Activated CD4-positive, alpha-beta T cell treated with anti-CD3 and anti-CD28 coated beads, Interleukin-2, amount 50 U/mL, for 4 hours (primary cell): ENCODE measurements around the gene FCHSD1.

Experiments used
- DNase-seq, 2 experiments: peaks; one replicate each; pipeline ENCODE4 v3.0.0-alpha.2; 2020

FCHSD1 gene

DNA sequence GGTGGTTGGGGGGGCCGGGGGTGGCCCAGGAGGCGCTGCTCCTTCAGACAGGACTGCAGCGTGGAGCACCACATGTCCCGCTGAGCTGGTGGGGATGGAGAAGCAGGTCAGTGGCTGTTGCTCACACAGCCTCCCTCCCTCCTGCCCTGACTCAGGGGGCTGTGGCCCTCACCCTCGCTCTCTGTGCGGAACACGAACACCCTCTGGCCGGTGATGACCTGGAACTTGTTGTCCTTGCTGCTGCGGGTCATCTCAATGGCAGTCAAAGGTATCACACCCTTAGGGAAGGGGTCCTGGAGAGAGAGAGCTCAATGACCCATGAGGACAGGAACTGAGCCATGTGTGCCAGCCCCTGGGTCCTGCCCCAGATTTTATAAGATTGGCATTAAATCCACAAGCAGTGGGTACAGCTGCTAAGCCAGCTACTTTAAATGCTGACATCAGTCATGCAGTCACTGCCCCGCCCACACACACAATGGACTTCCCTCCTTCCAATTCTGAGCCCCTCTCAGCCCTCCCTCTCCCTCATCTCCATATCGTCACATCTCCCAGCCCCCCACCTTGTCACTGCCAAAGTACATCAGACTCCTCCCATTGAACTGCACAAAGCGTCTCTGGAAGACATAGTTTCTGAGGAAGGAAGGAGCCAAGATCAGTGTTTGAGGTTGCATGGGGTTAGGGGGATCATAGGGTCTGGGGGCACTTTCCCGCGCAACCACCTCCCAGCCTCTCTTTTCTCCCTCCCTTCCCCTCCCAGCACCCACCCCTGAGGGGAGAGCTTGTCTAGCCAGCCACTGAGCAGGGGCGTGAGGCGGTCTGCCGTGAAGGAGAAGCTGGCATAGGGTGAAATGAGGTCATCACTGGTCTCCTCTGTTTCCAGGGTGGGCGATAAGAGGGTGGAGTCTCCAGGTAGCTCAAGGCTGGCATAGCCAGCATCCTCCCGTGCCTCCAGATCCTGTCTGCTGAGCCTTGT, 21.9 kb upstream of the FCHSD1 start:
- no peak for DNase-seq

DNA sequence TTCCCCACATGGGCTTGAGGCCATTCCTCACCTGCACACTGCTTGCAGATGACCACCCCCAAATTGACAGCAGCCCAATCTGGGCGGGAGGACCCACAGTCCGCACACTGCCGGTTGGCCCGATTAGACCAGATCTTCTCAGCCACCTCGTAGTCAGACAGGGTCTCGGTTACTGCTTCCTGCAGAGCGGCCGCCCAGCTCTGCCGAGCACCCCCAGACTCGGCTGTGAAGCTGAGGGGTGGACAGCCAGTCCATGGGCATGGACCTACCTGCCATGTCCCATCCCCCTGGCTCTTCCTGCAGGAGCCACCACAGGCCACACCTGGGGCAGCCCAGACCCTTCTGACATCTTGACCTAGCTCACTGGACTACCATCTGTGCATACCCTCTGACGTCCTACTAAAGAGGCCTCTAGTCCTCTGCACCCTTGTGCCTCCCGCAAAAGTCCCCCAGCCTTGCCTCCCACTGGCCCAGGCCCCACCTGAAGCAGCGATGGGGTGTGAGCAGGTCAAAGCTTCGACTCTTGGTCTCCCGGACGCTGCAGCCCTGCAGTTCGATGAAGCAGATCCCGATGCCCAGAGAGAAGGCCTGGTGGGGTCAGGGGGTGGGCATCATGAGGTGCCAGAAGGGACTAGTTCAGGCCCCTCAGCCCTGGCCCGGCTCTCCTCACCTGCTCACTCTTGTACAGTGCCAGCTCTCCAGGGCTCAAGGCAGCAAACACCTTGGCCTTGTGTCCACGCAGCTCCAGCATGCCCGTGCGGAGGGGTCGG, 21.0 kb upstream of the FCHSD1 start:
- no peak for DNase-seq

DNA sequence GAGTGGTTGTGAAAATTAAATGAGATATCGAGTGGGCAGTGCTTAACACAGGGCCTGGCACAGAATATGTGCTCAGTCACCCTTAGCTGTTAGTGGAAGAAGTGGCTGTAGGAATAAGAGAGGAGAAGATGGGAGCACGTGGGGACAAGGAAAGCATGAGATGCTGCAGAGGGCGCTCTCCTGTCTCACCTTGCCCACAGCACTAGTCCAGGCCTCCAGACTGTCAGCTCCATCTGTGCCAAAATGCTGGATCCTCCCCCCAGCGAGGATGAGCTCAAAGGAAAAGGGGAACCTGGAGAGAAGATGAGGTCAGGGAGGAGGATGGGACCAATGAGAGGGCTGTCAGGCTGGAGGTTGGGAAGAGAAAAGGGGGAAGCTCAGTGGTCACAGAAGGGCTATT, 18.3 kb upstream of the FCHSD1 start:
- no peak for DNase-seq

GRCh38 chr5:141668601-141669265, 17.5 kb upstream of the FCHSD1 start:
- no peak for DNase-seq

DNA sequence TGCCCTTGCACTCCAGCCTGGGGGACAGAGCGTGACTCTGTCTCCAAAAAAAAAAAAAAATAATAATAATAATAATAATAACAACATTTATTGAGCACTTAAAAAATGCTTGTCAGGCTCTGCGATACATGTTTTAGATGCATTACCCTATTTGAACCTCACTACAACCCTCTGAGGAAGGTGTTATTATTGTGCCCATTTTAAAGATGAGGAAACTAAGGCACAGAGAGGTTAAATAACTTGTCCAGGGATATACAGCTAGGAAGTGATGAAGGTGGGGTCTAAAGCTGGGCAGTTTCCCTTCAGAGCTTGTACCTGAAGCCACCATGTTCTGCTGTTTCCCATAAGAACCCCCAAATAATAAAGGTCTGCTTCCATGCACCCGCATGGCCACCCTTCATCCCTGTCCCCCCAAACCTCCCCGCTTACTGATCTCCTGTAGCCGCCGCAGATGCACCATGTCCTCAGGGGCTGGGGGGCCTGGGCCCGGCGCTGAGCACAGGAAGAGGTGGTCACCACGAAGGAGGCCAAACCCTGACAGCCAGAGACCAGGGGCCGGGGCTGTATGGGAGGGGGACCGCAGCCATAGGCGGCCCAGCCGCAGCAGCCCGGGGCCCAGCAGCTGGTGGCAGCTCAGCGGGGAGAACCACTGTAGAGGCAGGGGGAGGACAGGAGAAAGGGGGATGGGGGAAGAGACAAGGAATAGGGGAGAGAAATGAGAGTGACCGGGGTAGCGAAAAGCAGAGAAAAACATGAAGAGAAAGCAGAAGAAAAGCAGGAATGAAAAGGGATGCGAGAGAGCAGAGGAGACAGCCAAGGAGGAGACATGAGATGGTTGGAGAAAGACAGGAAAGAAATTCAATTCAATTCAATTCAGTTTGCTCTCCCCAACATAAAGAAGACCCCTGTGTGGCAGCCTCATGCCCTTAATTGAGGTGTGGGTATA, 15.1 kb upstream of the FCHSD1 start:
- DNase-seq: no peak

DNA sequence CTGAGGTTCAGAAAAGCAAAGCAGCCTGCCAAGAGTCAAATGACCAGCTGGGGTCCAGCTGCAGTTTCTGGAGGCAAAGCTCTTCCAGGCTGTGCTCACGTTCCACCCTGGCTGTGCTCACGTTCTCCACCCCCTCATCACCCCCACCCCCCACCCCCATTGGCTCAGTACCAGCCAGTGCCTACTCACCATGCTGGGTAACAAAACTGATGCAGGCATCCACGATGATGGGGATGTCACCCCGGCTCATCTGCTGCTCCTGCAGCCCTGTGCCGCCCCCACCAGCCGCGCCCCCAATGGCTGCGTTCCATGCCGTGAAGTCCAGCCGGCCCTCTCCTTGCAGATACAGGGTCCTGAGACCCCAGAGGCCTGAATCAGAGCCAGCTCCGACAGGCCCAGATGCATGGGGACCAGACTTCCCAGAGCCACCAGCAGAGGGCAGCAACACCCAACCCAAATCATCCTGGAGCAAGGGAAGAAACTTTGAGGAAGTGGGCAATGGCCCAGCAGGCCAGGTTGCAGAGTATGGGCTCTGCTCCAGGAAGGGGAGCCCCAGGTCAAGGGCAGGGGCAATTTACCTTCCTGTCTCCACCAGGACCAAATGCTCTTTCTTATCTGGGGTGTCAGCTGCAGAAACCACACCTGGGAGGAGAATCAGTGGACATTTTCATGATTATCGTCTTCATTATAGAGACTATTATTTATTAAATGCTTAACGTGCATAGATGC, 13.7 kb upstream of the FCHSD1 start:
- peak; percentile 67 to 68 for DNase-seq

DNA sequence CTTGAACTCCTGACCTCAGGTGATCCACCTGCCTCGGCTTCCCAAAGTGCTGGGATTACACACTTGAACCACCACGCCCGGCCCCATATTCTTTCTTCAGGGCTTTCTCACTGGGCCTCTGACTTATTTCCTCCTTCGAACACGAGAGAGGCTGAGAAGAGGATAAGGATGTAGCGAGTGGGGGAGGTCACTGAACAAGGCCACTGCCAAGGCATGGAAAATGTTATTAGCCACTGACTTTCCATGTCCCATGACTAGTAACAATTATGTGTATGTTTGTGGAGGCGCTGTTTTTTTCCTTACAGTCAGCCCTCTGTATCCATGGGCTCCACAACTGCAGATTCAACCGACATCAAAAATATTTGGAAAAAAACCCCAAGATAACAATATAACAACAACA, 12.3 kb upstream of the FCHSD1 start:
- no peak for DNase-seq

GRCh38 chr5:141662028-141662427, 10.8 kb upstream of the FCHSD1 start:
- no peak for DNase-seq

GRCh38 chr5:141657937-141658545, 6.8 kb upstream of the FCHSD1 start:
- DNase-seq: no peak

DNA sequence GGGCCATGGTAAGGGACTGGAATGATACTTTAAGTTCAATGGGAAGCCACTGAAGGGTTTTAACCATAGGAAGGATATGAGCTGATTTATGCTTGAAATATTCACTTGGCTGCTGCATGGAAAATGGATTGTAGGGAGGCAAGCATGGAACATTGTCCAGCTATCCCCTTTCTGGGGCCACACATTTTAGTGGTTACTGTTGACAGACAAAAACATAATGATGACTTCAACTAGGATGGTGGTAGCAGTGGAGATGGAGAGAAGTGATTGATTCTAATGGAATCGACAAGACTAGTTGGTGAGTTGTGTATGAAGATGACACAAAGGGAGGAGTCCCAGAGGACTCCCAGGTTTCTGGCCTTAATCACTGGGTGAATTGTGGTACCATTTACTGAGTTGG, 6.2 kb upstream of the FCHSD1 start:
- no peak for DNase-seq

DNA sequence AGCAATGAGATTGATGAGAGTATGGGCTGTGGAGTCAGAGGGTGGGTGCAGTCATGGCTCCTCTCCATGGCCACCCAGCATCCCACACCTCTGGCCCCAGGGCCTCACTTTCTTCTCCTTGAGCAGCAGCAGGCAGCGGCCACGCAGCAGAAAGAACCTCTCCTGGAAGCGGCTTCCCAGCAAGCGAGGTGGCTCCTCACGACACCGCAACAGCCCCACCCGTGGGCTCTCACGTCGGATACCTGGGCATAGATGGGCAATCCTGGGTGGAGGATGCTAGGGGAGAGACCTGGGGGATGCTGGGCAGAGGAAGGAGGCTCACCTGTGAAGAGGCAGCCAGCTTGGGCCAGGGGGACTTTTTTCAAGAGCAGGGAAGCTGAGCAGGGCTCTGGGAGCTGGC, 5.2 kb upstream of the FCHSD1 start:
- DNase-seq: no peak

- no peak for DNase-seq
These were observed 3.8 kb upstream of the FCHSD1 start for GRCh38 chr5:141655020-141655419.

DNA sequence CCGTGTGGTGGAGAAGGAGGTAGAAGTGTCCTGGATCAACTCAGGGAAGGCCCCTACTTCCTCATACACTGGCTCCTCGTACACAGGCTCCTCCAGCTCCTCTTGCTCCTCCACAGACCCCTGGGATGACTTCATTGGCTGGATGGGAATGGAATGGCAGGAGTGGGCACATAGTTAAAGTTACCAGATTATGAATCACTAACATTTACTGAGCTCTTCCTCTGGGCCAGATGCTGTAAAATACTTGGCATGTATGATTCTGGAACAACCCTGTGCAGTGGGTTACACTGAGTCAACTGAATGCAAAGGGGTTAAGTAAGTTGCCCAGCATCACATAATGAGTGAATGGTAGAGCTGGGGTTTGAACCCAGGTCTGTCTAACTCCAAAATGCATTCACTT, 3.1 kb upstream of the FCHSD1 start:
- DNase-seq: no peak

- DNase-seq: no peak
These were observed 499 bp upstream of the FCHSD1 start for GRCh38 chr5:141651728-141652105.

- no peak for DNase-seq
These were observed 1.2 kb downstream of the FCHSD1 start for GRCh38 chr5:141649972-141650371.

DNA sequence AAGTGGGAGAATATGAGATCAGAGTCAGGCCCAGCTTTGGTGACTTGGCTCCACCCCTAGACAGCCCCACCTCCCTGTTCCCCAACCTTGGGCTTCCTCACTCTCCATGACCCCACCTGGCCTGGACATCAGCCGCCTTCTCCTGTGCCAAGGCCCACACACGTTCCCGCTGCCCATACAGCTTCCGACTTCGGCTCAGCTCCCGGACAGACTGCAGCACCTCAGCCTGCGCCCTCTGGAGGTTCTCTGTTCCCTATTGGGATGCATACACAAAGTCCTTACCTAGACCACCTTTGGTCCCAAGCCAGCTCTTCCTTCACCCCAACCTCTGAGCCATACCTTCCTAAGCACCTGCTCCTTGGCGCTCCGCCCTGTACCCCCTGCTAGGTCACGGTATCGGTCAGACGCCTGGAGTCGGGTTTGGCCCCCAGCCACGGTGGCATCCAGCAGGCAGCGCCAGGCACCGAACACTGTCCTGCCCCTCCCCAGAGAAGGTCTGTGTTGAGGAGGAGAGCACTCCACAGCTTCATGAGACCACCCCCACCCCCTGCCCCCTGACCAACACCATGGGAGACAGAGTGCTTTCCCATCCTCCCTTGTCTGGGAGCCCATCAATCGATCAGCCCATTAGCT, 2.0 kb downstream of the FCHSD1 start:
- no peak for DNase-seq

- DNase-seq: no peak
These were observed 3.4 kb downstream of the FCHSD1 start for GRCh38 chr5:141647851-141648250.

GRCh38 chr5:141647242-141647641, 4.0 kb downstream of the FCHSD1 start:
- DNase-seq: no peak

DNA sequence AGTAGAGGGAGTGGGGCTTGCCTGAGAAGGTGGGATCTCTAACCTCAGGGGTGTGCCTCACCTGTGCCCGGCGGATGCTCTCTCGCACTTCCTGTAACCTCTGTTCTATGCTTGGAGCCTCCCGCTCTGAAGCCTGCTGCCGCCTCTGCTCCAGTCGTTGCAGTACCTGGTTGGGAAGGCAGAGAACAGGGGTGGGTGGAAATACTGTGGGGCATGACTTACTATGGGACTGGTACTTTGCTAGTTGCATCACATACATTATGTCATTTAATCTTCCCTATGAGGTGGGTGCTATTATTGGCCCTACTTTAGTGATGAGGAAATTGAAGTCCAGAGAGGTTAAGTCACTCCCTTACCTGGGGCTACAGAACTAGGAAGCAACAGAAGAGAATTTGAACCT, 5.2 kb downstream of the FCHSD1 start:
- DNase-seq: no peak

DNA sequence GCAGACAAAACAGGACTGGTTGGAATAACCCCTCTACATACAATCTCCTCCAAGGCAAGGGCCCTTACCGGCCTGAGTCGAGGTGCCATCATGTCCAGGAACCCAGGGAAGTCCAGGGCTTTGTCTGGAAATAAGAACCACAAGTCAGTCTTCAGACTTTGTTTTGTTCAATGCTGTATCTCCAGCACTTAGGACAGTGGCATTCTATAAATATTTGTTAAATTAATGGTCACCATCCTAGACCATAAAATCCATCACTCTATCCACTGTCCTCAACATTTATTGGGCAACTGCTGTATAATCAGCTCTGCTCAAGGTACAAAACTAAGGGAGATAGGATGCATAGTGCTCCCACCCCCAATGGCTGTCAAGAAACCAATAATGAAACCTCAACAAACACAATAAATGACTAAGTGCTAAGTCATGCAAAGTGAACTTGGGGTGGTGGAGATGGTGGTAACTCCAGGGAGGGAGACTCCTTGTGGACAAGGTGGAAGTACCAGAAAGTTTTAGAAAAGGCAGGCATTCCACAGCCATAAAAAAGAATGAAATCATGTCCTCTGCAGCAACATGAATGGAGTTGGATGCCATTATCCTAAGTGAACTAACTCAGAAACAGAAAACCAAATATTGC, 9.5 kb downstream of the FCHSD1 start:
- DNase-seq: no peak
